ENCODE data around the gene CDKL2. TPM values are rescaled to one million over a fixed set of nuclear protein-coding genes. Genes with fewer than 3 reads are reported as not detected.
A peak's percentile ranks its signal among the peaks of the same experiment; 100 is the strongest.

Gene CDKL2
- total RNA-seq, 4 donors from 2014 or later, result 0.35 TPM; not detected in 3

DNA sequence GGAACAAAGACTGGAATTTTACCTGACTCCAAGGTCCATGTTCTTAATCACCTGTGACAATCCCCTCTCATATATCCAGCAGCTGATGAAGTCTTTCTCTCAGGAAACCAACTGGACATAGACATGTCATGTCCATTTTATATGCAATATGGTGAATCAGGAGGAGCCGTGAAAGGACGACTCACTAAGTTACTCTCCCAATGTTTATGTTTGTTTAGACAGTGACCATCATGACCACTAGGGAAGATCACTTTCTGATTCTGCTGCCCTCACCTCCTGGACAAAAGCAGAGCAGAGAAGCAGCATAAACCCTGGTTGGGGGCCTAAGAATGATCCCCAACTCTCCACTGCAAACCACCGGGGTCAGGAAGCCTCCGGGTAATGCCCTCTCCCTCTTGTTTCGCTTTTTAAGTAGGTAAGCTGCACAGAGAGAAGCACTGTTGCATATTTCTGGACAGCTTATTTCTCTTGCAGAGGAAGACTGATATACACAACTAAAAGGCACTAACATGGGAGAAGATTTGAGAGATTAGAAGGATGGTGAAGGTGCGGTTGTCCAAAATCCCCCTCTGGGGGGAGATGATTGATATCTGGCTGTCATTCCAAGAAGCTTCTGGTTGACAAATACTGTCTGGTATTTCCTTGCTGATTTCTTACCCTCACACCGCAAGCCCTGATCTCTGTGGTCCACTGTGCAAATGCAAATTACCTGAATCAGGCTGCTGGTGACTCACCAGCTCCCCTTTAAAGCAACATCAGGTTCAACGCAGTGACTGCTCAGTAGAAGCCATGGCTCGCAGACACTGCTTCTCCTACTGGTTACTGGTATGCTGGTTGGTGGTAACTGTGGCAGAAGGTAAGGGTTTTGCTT, 74.8 kb downstream of the CDKL2 start, which contains the start of gene ODAPH:
Gene ODAPH (plus strand): TSS at position 773 of the 871 bp plus-strand sequence. CDS start 17 bp downstream, at position 790.
- peak within 1 kb of the TSS in 2 of 4 donors; percentile 7 to 24 for H3K4me3 ChIP-seq
- TF ChIP-seq, protein P1, sequence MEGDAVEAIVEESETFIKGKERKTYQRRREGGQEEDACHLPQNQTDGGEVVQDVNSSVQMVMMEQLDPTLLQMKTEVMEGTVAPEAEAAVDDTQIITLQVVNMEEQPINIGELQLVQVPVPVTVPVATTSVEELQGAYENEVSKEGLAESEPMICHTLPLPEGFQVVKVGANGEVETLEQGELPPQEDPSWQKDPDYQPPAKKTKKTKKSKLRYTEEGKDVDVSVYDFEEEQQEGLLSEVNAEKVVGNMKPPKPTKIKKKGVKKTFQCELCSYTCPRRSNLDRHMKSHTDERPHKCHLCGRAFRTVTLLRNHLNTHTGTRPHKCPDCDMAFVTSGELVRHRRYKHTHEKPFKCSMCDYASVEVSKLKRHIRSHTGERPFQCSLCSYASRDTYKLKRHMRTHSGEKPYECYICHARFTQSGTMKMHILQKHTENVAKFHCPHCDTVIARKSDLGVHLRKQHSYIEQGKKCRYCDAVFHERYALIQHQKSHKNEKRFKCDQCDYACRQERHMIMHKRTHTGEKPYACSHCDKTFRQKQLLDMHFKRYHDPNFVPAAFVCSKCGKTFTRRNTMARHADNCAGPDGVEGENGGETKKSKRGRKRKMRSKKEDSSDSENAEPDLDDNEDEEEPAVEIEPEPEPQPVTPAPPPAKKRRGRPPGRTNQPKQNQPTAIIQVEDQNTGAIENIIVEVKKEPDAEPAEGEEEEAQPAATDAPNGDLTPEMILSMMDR (IDR thresholded peaks at IDR 0.05), result peak in 1 of 6 experiments; percentile 0
- TF ChIP-seq POLR2A (IDR thresholded peaks at IDR 0.05), result no peak
- H3K27me3 ChIP-seq, result no peaks in the 10 kb centered on the region
- H3K9me3 ChIP-seq, result no peaks in the 10 kb centered on the region
- H3K27ac ChIP-seq, result peak within 1 kb of the TSS in 2 of 4 donors; percentile 6 to 33
- no peaks in the 10 kb centered on the region for H3K36me3 ChIP-seq
- no peaks in the 10 kb centered on the region for H3K4me1 ChIP-seq
- DNase-seq, result peak in 2 of 3 donors; percentile 60 to 74

DNA sequence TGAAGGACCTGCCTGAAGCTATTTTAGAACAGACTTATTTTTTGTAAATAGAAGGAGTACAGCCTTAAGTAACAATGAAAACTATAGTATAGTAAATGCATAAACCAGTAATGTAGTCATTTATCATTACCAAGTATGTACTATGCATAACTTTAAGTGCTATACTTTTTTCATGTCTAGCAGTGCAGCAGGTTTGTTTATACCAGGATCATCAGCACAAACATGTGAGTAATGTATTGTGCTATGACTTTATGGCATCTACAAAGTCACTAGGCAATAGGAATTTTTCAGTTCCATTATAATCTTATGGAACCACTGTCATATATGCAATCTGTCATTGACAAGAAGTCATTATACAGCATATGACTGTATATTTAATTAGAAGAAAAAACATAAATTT, 77.9 kb downstream of the CDKL2 start:
- no peaks in the 10 kb centered on the region for H3K4me1 ChIP-seq
- H3K27ac ChIP-seq, result no peak overlapping the region
- H3K36me3 ChIP-seq, result no peaks in the 10 kb centered on the region
- no peak overlapping the region for H3K4me3 ChIP-seq
- no peaks in the 10 kb centered on the region for H3K27me3 ChIP-seq
- H3K9me3 ChIP-seq, result no peaks in the 10 kb centered on the region
- TF ChIP-seq, protein P1 (IDR thresholded peaks at IDR 0.05), result no peak
- TF ChIP-seq POLR2A (IDR thresholded peaks at IDR 0.05), result no peak
- no peak for DNase-seq

DNA sequence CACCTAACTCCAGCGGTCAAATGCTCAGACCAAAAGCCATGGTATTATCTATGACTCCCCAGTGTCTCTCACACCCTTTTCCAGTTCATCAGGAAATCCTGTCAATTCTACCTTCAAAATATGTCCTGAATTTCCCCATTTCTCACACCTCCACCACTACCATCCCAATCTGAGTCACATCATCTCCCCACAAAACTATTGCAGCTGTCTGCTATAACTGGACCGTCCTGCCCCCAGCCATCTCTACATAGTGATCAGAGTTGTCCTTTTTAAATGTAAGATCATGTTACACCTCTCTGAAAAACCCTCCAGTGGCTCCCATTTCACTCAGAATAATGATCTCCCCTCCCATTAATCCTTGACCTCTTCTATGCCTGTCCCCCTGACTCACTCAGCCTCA, 81.3 kb downstream of the CDKL2 start:
- no peak for TF ChIP-seq POLR2A (IDR thresholded peaks at IDR 0.05)
- TF ChIP-seq, protein P1 (IDR thresholded peaks at IDR 0.05), result no peak
- no peak overlapping the region for H3K4me3 ChIP-seq
- no peak for DNase-seq
- H3K27me3 ChIP-seq, result no peaks in the 10 kb centered on the region
- H3K27ac ChIP-seq, result no peak overlapping the region
- no peaks in the 10 kb centered on the region for H3K9me3 ChIP-seq
- H3K36me3 ChIP-seq, result peaks cover 0 to 6% (median 0%) of the 10 kb centered on the region in 3 donors
- no peaks in the 10 kb centered on the region for H3K4me1 ChIP-seq

DNA sequence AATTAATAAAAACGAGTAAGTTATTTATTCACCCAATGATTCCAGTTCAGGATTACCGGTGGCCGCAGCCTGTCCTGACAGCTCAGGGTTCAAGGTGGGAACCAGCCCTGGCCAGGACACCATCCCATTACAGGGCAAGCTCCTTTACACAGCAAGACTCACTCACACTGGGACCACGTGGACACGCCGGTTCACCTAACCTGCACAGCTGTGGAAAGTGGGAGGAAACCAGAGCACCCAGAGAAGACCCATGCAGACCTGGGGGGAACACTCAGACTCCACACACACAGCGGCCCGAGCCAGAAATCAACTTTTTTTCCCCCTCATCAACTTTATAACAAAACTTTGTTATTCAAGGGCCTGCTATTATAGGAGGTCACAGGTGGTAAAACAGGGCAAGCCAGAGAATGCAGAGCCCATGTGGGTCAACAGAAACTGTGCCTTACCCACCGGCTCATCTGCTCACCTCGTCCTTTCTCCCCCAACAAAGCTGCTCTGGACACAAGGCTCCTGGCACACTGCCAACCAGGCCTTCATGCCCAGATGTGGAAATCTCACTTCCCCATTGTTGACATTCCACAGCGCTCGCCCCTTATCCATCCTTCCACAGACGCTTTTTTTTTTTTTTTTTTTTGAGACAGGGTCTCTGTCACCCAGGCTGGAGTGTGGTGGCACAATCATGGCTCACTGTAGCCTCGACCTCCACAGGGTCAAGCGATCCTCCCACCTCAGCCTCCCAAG, 82.5 kb downstream of the CDKL2 start:
- TF ChIP-seq, protein P1 (IDR thresholded peaks at IDR 0.05), result no peak
- TF ChIP-seq POLR2A (IDR thresholded peaks at IDR 0.05), result no peak

DNA sequence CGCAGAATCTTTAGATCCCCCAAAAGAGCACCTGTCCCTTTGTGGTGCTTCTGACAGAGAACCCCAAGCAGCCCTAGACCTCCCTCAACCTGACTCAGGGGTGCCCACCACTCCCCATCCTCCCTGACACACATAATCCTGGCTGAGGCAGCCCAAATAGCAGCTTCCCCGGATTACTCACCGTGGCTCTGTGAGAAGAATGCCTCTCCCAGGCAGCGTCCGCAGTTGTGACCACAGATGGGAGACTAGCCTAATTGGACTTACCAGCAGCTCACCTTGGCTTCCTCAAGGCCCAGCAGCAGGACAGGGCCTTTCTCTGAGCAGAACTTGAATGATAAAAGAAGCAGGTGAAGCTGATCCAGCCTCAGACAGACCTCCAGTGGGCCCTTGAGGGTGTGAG, 84.8 kb downstream of the CDKL2 start:
- Histone ChIP-seq H3K9me3 (no peaks in the 10 kb centered on the region), H3K27me3 (no peaks in the 10 kb centered on the region), H3K36me3 (peaks cover 0 to 6% (median 0%) of the 10 kb centered on the region in 3 donors), H3K4me1 (no peaks in the 10 kb centered on the region), H3K27ac (no peak overlapping the region), H3K4me3 (no peak overlapping the region)
- DNase-seq, result no peak
- TF ChIP-seq POLR2A (IDR thresholded peaks at IDR 0.05), result no peak
- TF ChIP-seq, protein P1 (IDR thresholded peaks at IDR 0.05), result no peak

More for the DNA sequence above, 82.5 kb downstream of the CDKL2 start:
- no peaks in the 10 kb centered on the region for H3K4me1 ChIP-seq
- no peaks in the 10 kb centered on the region for H3K9me3 ChIP-seq
- peaks cover 0 to 6% (median 0%) of the 10 kb centered on the region in 3 donors for H3K36me3 ChIP-seq
- H3K27me3 ChIP-seq, result no peaks in the 10 kb centered on the region
- H3K4me3 ChIP-seq, result no peak overlapping the region
- DNase-seq, result peak in 2 of 3 donors; percentile 31 to 59
- H3K27ac ChIP-seq, result no peak overlapping the region
